Suprapubic skin (tissue), 3 donors: ENCODE data around the gene SYNJ2BP.

ENCODE experiments used
- POLR2AphosphoS5 ChIP-seq, 3 donors: sonication (generic); formaldehyde crosslinking; IDR thresholded peaks; one replicate each; pipeline ENCODE4 v1.6.1; 2017; ENCODE audit warnings: antibody characterized with exemption in 3 of 3
- TF ChIP-seq, protein P1 (sequence below), 2 donors: fragments of 200-600 bp in 1 of 2; fragments of 450-650 bp in 1 of 2; sonication (generic) in 1 of 2; IDR thresholded peaks; one replicate each; pipeline ENCODE4 v1.5.1; 2016 to 2019; ENCODE audit warnings: antibody characterized with exemption in 2 of 2, mild to moderate bottlenecking in 1 of 2, moderate library complexity in 1 of 2

DNA sequence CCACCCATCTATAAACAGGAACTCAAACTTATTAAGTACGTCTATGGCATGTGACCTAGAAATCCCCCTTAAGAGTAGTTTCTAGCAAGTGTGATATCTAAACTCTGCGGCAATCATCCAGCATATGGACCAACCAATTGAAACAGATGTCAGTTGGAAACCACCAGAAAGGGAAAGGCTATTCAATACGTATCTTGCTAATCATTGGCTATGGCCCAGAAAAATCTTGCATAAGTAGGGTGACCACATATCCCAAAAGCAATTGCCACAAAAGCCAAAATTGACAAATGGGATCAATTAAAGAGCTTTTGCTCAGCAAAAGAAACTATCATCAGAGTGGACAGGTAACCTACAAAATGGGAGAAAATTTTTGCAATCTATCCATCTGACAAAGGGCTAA, 24.2 kb downstream of the SYNJ2BP start:
- TF ChIP-seq, protein P1, sequence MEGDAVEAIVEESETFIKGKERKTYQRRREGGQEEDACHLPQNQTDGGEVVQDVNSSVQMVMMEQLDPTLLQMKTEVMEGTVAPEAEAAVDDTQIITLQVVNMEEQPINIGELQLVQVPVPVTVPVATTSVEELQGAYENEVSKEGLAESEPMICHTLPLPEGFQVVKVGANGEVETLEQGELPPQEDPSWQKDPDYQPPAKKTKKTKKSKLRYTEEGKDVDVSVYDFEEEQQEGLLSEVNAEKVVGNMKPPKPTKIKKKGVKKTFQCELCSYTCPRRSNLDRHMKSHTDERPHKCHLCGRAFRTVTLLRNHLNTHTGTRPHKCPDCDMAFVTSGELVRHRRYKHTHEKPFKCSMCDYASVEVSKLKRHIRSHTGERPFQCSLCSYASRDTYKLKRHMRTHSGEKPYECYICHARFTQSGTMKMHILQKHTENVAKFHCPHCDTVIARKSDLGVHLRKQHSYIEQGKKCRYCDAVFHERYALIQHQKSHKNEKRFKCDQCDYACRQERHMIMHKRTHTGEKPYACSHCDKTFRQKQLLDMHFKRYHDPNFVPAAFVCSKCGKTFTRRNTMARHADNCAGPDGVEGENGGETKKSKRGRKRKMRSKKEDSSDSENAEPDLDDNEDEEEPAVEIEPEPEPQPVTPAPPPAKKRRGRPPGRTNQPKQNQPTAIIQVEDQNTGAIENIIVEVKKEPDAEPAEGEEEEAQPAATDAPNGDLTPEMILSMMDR (IDR thresholded peaks at IDR 0.05), result no peak
- TF ChIP-seq POLR2AphosphoS5 (IDR thresholded peaks at IDR 0.05), result no peak
